Endodermal cell (in vitro differentiated cells): Measurements from ENCODE around the gene HMGCR. TPM values are rescaled to one million over a fixed set of nuclear protein-coding genes. Genes with fewer than 3 reads are reported as not detected.

ENCODE experiments used
- DNase-seq: peaks from one replicate; pipeline ENCODE4 v3.0.0-alpha.2; 2017
- H3K27ac ChIP-seq: 2 replicates; pipeline ENCODE4 v1.5.1; 2013; ENCODE audit warnings: mild to moderate bottlenecking, low read depth, low read length, moderate library complexity
- H3K27me3 ChIP-seq: 2 replicates; pipeline ENCODE4 v1.6.1; 2013; ENCODE audit warnings: mild to moderate bottlenecking, low read length, moderate library complexity; ENCODE audit not compliant: insufficient read depth, control insufficient read depth, poor library complexity, severe bottlenecking
- H3K36me3 ChIP-seq: 2 replicates; pipeline ENCODE4 v1.7.0; 2013; ENCODE audit warnings: mild to moderate bottlenecking, low read length, moderate library complexity; ENCODE audit not compliant: control insufficient read depth, insufficient read depth
- H3K4me1 ChIP-seq: one replicate; pipeline ENCODE4 v1.7.0; 2013; ENCODE audit warnings: low read length; ENCODE audit not compliant: control insufficient read depth, insufficient read depth
- H3K4me3 ChIP-seq: 2 replicates; pipeline ENCODE4 v1.5.1; 2013; ENCODE audit warnings: mild to moderate bottlenecking, low read length, moderate library complexity
- H3K9ac ChIP-seq: 2 replicates; pipeline ENCODE4 v1.6.1; 2013; ENCODE audit warnings: mild to moderate bottlenecking, low read length, moderate library complexity; ENCODE audit not compliant: poor library complexity, severe bottlenecking; ENCODE audit errors: extremely low read depth
- H3K9me3 ChIP-seq: 2 replicates; pipeline ENCODE4 v1.6.1; 2013; ENCODE audit warnings: mild to moderate bottlenecking, low read length, moderate library complexity; ENCODE audit not compliant: control insufficient read depth
- H3K27ac Mint-ChIP-seq: 2 replicates; pipeline ENCODE4 v1.8.0; 2020; ENCODE audit warnings: mixed read lengths
- H3K27me3 Mint-ChIP-seq: 2 replicates; pipeline ENCODE4 v1.8.0; 2021; ENCODE audit warnings: mild to moderate bottlenecking, mixed read lengths; ENCODE audit not compliant: insufficient read depth
- H3K36me3 Mint-ChIP-seq: 2 replicates; pipeline ENCODE4 v1.8.0; 2020; ENCODE audit warnings: low read depth, mixed read lengths
- H3K4me1 Mint-ChIP-seq: 2 replicates; pipeline ENCODE4 v1.8.0; 2020; ENCODE audit warnings: mixed read lengths
- H3K4me3 Mint-ChIP-seq: 2 replicates; pipeline ENCODE4 v1.8.0; 2020; ENCODE audit warnings: mild to moderate bottlenecking, moderate library complexity, mixed read lengths
- H3K9me3 Mint-ChIP-seq: 2 replicates; pipeline ENCODE4 v1.8.0; 2020; ENCODE audit warnings: mild to moderate bottlenecking, mixed read lengths
- CTCF ChIP-seq: fragments of 200-600 bp; sonication (generic); conservative IDR thresholded peaks from 2 replicates; pipeline ENCODE4 v1.5.0; 2021; ENCODE audit warnings: antibody characterized with exemption, mild to moderate bottlenecking
- WGBS, 2 experiments: methylation state at CpG; one replicate each; pipeline versions ENCODE4 v1.1.5 to v1.1.7; 2013; ENCODE audit warnings: missing lambda C conversion rate in 2 of 2, mixed read lengths in 1 of 2; ENCODE audit not compliant: insufficient coverage in 1 of 2, insufficient read length in 1 of 2; 5-methylcytosine and 5-hydroxymethylcytosine counted together
- total RNA-seq, 2 donors: library from RNA; stranded (reverse); fragmentation: NEBNext Ultra II Directional in 1 of 2; extraction: Animal tissue kit (Norgen Biotek cat#: 25700) in 1 of 2; gene quantifications; 2 replicates in 1 of 2; 3 replicates in 1 of 2; pipeline ENCODE4 v1.2.1, GENCODE V29; 2021

Gene HMGCR
- total RNA-seq, 2 donors from 2014 or later = 114 to 162 TPM

GRCh38 chr5:75395277-75395676 lies 58.3 kb downstream of the HMGCR start:
- Mint-ChIP-seq H3K4me1 (no peaks in the 10 kb centered on the region), H3K9me3 (no peaks in the 10 kb centered on the region), H3K27me3 (no peaks in the 10 kb centered on the region), H3K4me3 (no peak overlapping the region), H3K27ac (no peak overlapping the region), H3K36me3 (peaks cover 46% of the 10 kb centered on the region)
- Histone ChIP-seq H3K36me3 (peaks cover 51% of the 10 kb centered on the region), H3K9ac (no peak overlapping the region), H3K27me3 (no peaks in the 10 kb centered on the region), H3K4me3 (no peak overlapping the region), H3K9me3 (no peaks in the 10 kb centered on the region), H3K4me1 (no peaks in the 10 kb centered on the region), H3K27ac (no peak overlapping the region)
- no peak for DNase-seq
- TF ChIP-seq CTCF = no peak
- 99% methylated on average over 3 of the region's 3 CpGs; no CpG with 5 or more reads in 1 of the 2 experiments for WGBS, 2 experiments

DNA sequence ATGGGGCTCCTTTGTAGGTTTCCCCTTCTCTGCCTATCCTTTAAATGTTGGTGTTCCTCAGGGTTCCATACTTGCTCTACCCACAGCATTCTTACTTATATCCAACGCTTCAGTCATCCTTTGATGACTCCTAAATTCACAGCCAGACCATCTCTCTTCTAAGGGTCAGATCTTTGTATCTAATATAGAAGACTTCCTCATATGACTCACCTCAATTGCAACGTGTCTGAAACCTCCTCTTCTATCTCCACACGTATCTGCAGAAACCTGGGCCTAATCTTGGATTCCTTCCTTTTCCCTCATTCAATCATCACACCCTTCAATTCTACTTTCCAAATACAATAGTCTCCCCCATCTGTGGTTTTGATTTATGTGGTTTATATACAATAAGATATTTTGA lies 68.3 kb downstream of the HMGCR start:
- DNase-seq = no peak
- peaks cover 53% of the 10 kb centered on the region for H3K36me3 ChIP-seq
- no peak overlapping the region for H3K9ac ChIP-seq
- no peaks in the 10 kb centered on the region for H3K27me3 Mint-ChIP-seq
- H3K4me3 ChIP-seq = no peak overlapping the region
- H3K27ac ChIP-seq = no peak overlapping the region
- H3K27me3 ChIP-seq = no peaks in the 10 kb centered on the region
- H3K9me3 Mint-ChIP-seq = no peaks in the 10 kb centered on the region
- WGBS, 2 experiments = 81 to 93% methylated on average over 2 to 3 of the region's 3 CpGs
- TF ChIP-seq CTCF = no peak
- H3K4me3 Mint-ChIP-seq = no peak overlapping the region
- peaks cover 49% of the 10 kb centered on the region for H3K36me3 Mint-ChIP-seq
- no peak overlapping the region for H3K27ac Mint-ChIP-seq
- H3K4me1 Mint-ChIP-seq = peaks cover 4% of the 10 kb centered on the region
- H3K4me1 ChIP-seq = no peaks in the 10 kb centered on the region
- peaks cover 10% of the 10 kb centered on the region for H3K9me3 ChIP-seq

Other genes starting within 250 kb of the HMGCR start
- under 1 TPM; 0.13 to 0.29 TPM for gene ANKRD31, start 100.3 kb upstream of the HMGCR start, total RNA-seq
- 10 to 100 TPM; 51.0 to 73.5 TPM for gene CERT1, start 174.4 kb downstream of the HMGCR start, total RNA-seq
- gene POLK, start 174.7 kb downstream of the HMGCR start, total RNA-seq = 10 to 100 TPM; 11.3 to 14.8 TPM